Dendritic cell treated with granulocyte-macrophage colony-stimulating factor and Interleukin-4, amounts not matched to agents 40 ng/mL and 50 ng/mL, for 4 days (primary cell): ENCODE results near the gene PLEKHF1.
"Not testable (repeated sequence)": the region's sequence is repeated elsewhere in the genome, so short reads cannot be mapped to it uniquely, and the experiment has no call there.

Experiments used
- H3K27ac Mint-ChIP-seq: one replicate; pipeline ENCODE4 v1.8.0; 2022; ENCODE audit warnings: mild to moderate bottlenecking, mixed read lengths
- H3K27me3 Mint-ChIP-seq: one replicate; pipeline ENCODE4 v1.8.0; 2022; ENCODE audit warnings: mild to moderate bottlenecking, mixed read lengths
- H3K36me3 Mint-ChIP-seq: one replicate; pipeline ENCODE4 v1.8.0; 2022; ENCODE audit warnings: low read depth, mixed read lengths
- H3K4me1 Mint-ChIP-seq: one replicate; pipeline ENCODE4 v1.8.0; 2022; ENCODE audit warnings: low read depth, mixed read lengths
- H3K4me3 Mint-ChIP-seq: one replicate; pipeline ENCODE4 v1.8.0; 2022; ENCODE audit warnings: mild to moderate bottlenecking, moderate library complexity, mixed read lengths
- H3K9me3 Mint-ChIP-seq: one replicate; pipeline ENCODE4 v1.8.0; 2022; ENCODE audit warnings: mixed read lengths
- intact Hi-C: fragments of 100-400 bp; cut with micrococcal nuclease; formaldehyde crosslinking; loops from one replicate; pipeline ENCODE4 v1.15.0; 2022

The PLEKHF1 gene

GRCh38 chr19:29664753-29665214 is 477 bp upstream of the PLEKHF1 start:
- peaks cover 13% of the 10 kb centered on the region for H3K4me1 Mint-ChIP-seq
- intact Hi-C loops, result loop anchor here (2.0 kb wide), 1 partner anchor 52 kb away; no protein-coding TSS in a partner anchor
- H3K27me3 Mint-ChIP-seq, result peaks cover 30% of the 10 kb centered on the region
- H3K27ac Mint-ChIP-seq, result no peak overlapping the region
- no peaks in the 10 kb centered on the region for H3K9me3 Mint-ChIP-seq
- no peaks in the 10 kb centered on the region for H3K36me3 Mint-ChIP-seq
- peak overlapping the region; percentile 68 for H3K4me3 Mint-ChIP-seq

- H3K36me3 Mint-ChIP-seq, result no peaks in the 10 kb centered on the region
- H3K9me3 Mint-ChIP-seq, result no peaks in the 10 kb centered on the region
- H3K27me3 Mint-ChIP-seq, result peaks cover 29% of the 10 kb centered on the region
- peak overlapping the region; percentile 68 for H3K4me3 Mint-ChIP-seq
- no peak overlapping the region for H3K27ac Mint-ChIP-seq
- intact Hi-C loops, result loop anchor here (2.0 kb wide), 1 partner anchor 51 kb away; no protein-coding TSS in a partner anchor
- peaks cover 13% of the 10 kb centered on the region for H3K4me1 Mint-ChIP-seq
Measured at GRCh38 chr19:29665826-29666577, 741 bp downstream of the PLEKHF1 start.

- H3K4me1 Mint-ChIP-seq, result peaks cover 18% of the 10 kb centered on the region
- H3K36me3 Mint-ChIP-seq, result no peaks in the 10 kb centered on the region
- no peak overlapping the region for H3K27ac Mint-ChIP-seq
- no peaks in the 10 kb centered on the region for H3K9me3 Mint-ChIP-seq
- peaks cover 29% of the 10 kb centered on the region for H3K27me3 Mint-ChIP-seq
- intact Hi-C loops, result no loop called here
- H3K4me3 Mint-ChIP-seq, result peak overlapping the region; percentile 68
Measured at GRCh38 chr19:29666578-29667386, 1.5 kb downstream of the PLEKHF1 start.

GRCh38 chr19:29667387-29667783 is 2.1 kb downstream of the PLEKHF1 start:
- H3K9me3 Mint-ChIP-seq, result no peaks in the 10 kb centered on the region
- no peaks in the 10 kb centered on the region for H3K36me3 Mint-ChIP-seq
- H3K27ac Mint-ChIP-seq, result no peak overlapping the region
- H3K27me3 Mint-ChIP-seq, result peaks cover 29% of the 10 kb centered on the region
- H3K4me3 Mint-ChIP-seq, result no peak overlapping the region
- H3K4me1 Mint-ChIP-seq, result peaks cover 23% of the 10 kb centered on the region
- intact Hi-C loops, result no loop called here

- H3K27ac Mint-ChIP-seq, result no peak overlapping the region
- H3K4me1 Mint-ChIP-seq, result peaks cover 28% of the 10 kb centered on the region
- intact Hi-C loops, result no loop called here
- no peak overlapping the region for H3K4me3 Mint-ChIP-seq
- no peaks in the 10 kb centered on the region for H3K36me3 Mint-ChIP-seq
- H3K27me3 Mint-ChIP-seq, result peaks cover 29% of the 10 kb centered on the region
- no peaks in the 10 kb centered on the region for H3K9me3 Mint-ChIP-seq
Measured at GRCh38 chr19:29667901-29668341, 2.7 kb downstream of the PLEKHF1 start.

GRCh38 chr19:29668746-29669609 is 3.7 kb downstream of the PLEKHF1 start:
- intact Hi-C loops, result no loop called here
- no peaks in the 10 kb centered on the region for H3K9me3 Mint-ChIP-seq
- no peaks in the 10 kb centered on the region for H3K36me3 Mint-ChIP-seq
- H3K4me3 Mint-ChIP-seq, result no peak overlapping the region
- H3K27me3 Mint-ChIP-seq, result peaks cover 26% of the 10 kb centered on the region
- peaks cover 31% of the 10 kb centered on the region for H3K4me1 Mint-ChIP-seq
- H3K27ac Mint-ChIP-seq, result no peak overlapping the region

- Mint-ChIP-seq H3K36me3 (no peaks in the 10 kb centered on the region), H3K27me3 (peaks cover 18% of the 10 kb centered on the region), H3K4me1 (peaks cover 31% of the 10 kb centered on the region), H3K9me3 (no peaks in the 10 kb centered on the region), H3K4me3 (no peak overlapping the region), H3K27ac (no peak overlapping the region)
- intact Hi-C loops, result no loop called here
Measured at GRCh38 chr19:29670255-29670654, 5.0 kb downstream of the PLEKHF1 start.

- H3K36me3 Mint-ChIP-seq, H3K4me3 Mint-ChIP-seq, H3K9me3 Mint-ChIP-seq, intact Hi-C loops, H3K27ac Mint-ChIP-seq: not testable (repeated sequence)
- Mint-ChIP-seq H3K4me1 (peaks cover 27% of the 10 kb centered on the region), H3K27me3 (peaks cover 12% of the 10 kb centered on the region)
Measured at GRCh38 chr19:29671026-29671392, 5.7 kb downstream of the PLEKHF1 start.

- Mint-ChIP-seq H3K4me1 (peaks cover 26% of the 10 kb centered on the region), H3K27ac (no peak overlapping the region), H3K36me3 (no peaks in the 10 kb centered on the region), H3K9me3 (no peaks in the 10 kb centered on the region), H3K4me3 (no peak overlapping the region), H3K27me3 (peaks cover 7% of the 10 kb centered on the region)
- intact Hi-C loops, result no loop called here
Measured at GRCh38 chr19:29671393-29672160, 6.3 kb downstream of the PLEKHF1 start.

GRCh38 chr19:29672319-29672932 is 7.2 kb downstream of the PLEKHF1 start:
- intact Hi-C loops, result no loop called here
- no peaks in the 10 kb centered on the region for H3K36me3 Mint-ChIP-seq
- no peak overlapping the region for H3K27ac Mint-ChIP-seq
- H3K4me3 Mint-ChIP-seq, result no peak overlapping the region
- H3K4me1 Mint-ChIP-seq, result peaks cover 18% of the 10 kb centered on the region
- H3K9me3 Mint-ChIP-seq, result no peaks in the 10 kb centered on the region
- no peaks in the 10 kb centered on the region for H3K27me3 Mint-ChIP-seq

GRCh38 chr19:29672933-29673336 is 7.7 kb downstream of the PLEKHF1 start:
- H3K27ac Mint-ChIP-seq, result no peak overlapping the region
- H3K4me3 Mint-ChIP-seq, result no peak overlapping the region
- intact Hi-C loops, result no loop called here
- no peaks in the 10 kb centered on the region for H3K36me3 Mint-ChIP-seq
- no peaks in the 10 kb centered on the region for H3K9me3 Mint-ChIP-seq
- H3K4me1 Mint-ChIP-seq, result peaks cover 18% of the 10 kb centered on the region
- H3K27me3 Mint-ChIP-seq, result no peaks in the 10 kb centered on the region

- Mint-ChIP-seq H3K4me3 (no peak overlapping the region), H3K27me3 (no peaks in the 10 kb centered on the region), H3K4me1 (peaks cover 18% of the 10 kb centered on the region), H3K9me3 (no peaks in the 10 kb centered on the region), H3K27ac (no peak overlapping the region), H3K36me3 (no peaks in the 10 kb centered on the region)
- intact Hi-C loops, result no loop called here
Measured at GRCh38 chr19:29673451-29674371, 8.4 kb downstream of the PLEKHF1 start.
